Measurements from ENCODE around the gene GRAMD2B. TPM values are rescaled to one million over a fixed set of nuclear protein-coding genes. Genes with fewer than 3 reads are reported as not detected.

The GRAMD2B gene
- total RNA-seq, 2 donors from 2014 or later: 34.9 to 35.8 TPM

DNA sequence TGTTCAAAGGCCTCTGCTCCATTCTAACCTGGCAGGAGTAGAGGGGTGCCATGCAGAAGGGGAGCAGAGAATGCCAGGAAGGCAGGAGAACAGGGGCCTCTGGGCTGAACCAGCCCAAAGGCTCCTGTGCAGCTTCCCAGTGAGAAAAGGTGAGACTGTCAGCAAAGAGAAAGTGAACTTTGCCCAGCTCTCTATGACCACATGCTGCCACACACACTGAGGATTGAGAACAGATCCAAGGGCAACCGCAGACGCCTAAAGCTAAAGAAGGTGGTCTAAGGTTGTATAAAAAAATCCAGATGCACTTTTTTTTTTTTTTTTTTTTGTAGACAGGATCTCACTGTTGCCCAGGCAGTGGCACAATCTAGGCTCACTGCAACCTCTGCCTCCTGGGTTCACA lies 120.5 kb downstream of the GRAMD2B start:
- no peak overlapping the region for H3K27ac ChIP-seq
- H3K4me3 ChIP-seq: no peak overlapping the region
- H3K27me3 ChIP-seq: no peaks in the 10 kb centered on the region
- intact Hi-C loops (cut with DNase I): no loop called here
- ATAC-seq (no peak), DNase-seq (peak in 3 of 4 donors; percentile 16 to 44 (median 22))
- TF ChIP-seq, protein P1, sequence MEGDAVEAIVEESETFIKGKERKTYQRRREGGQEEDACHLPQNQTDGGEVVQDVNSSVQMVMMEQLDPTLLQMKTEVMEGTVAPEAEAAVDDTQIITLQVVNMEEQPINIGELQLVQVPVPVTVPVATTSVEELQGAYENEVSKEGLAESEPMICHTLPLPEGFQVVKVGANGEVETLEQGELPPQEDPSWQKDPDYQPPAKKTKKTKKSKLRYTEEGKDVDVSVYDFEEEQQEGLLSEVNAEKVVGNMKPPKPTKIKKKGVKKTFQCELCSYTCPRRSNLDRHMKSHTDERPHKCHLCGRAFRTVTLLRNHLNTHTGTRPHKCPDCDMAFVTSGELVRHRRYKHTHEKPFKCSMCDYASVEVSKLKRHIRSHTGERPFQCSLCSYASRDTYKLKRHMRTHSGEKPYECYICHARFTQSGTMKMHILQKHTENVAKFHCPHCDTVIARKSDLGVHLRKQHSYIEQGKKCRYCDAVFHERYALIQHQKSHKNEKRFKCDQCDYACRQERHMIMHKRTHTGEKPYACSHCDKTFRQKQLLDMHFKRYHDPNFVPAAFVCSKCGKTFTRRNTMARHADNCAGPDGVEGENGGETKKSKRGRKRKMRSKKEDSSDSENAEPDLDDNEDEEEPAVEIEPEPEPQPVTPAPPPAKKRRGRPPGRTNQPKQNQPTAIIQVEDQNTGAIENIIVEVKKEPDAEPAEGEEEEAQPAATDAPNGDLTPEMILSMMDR (IDR thresholded peaks at IDR 0.05): no peak
- no peak for TF ChIP-seq POLR2A (IDR thresholded peaks at IDR 0.05)
- peaks cover 0 to 6% of the 10 kb centered on the region in 2 donors for H3K36me3 ChIP-seq (replicated peaks in 1 of 2; ENCODE audit: insufficient read depth in 1 of 2, low read depth in 2 of 2)
- H3K4me1 ChIP-seq: peaks cover 10% of the 10 kb centered on the region
- 26 to 38% methylated on average over 2 of the region's 2 CpGs for WGBS, 2 donors
- H3K9me3 ChIP-seq: no peaks in the 10 kb centered on the region

Other genes starting within 250 kb of the GRAMD2B start
- 10 to 100 TPM; 19.1 to 27.0 TPM for gene ALDH7A1, start 171.8 kb downstream of the GRAMD2B start, total RNA-seq
- 10 to 100 TPM; 24.6 to 26.7 TPM for gene PHAX, start 177.5 kb downstream of the GRAMD2B start, total RNA-seq

All from body of pancreas (tissue), 4 donors.